Vagina (tissue), 2 donors: ENCODE measurements around the gene BEND4.

Experiments used
- CTCF ChIP-seq, 3 experiments: fragments of 450-650 bp in 2 of 3; fragments of 200-600 bp in 1 of 3; sonication (generic) in 1 of 3; IDR thresholded peaks; one replicate each; pipeline ENCODE4 v1.5.1; 2017 to 2019; ENCODE audit warnings: antibody characterized with exemption in 3 of 3, mild to moderate bottlenecking in 2 of 3, moderate library complexity in 2 of 3
- POLR2A ChIP-seq, 2 donors: fragments of 450-650 bp; IDR thresholded peaks; one replicate each; pipeline ENCODE4 v1.6.1; 2017; ENCODE audit warnings: antibody characterized with exemption in 2 of 2, mild to moderate bottlenecking in 2 of 2, moderate library complexity in 2 of 2
- POLR2AphosphoS5 ChIP-seq, 2 donors: sonication (generic); formaldehyde crosslinking; IDR thresholded peaks; one replicate each; pipeline ENCODE4 v1.9.0; 2017; ENCODE audit warnings: antibody characterized with exemption in 2 of 2, mild to moderate bottlenecking in 2 of 2, low read depth in 1 of 2; ENCODE audit not compliant: insufficient read depth in 1 of 2

- TF ChIP-seq CTCF (IDR thresholded peaks at IDR 0.05) (no peak), POLR2AphosphoS5 (IDR thresholded peaks at IDR 0.05; ENCODE audit: insufficient read depth in 1 of 2, low read depth in 1 of 2) (no peak), POLR2A (IDR thresholded peaks at IDR 0.05) (no peak)
Observed at GRCh38 chr4:42152507-42153504, at the start of gene BEND4.
